HEK293 (cell line): Measurements from ENCODE around the gene ITGA11.

ENCODE experiments used
- CTCF ChIA-PET: fragments of 350-600 bp; formaldehyde crosslinking; extraction: SDS; loops from one replicate; lab custom pipeline; 2021; ENCODE audit warnings: antibody characterized with exemption; lab: Yijun Ruan, JAX
- POLR2A ChIA-PET: fragments of 300-600 bp; formaldehyde crosslinking; extraction: SDS; loops from one replicate; lab custom pipeline; 2020; ENCODE audit warnings: antibody characterized with exemption, inconsistent platforms; lab: Yijun Ruan, JAX
- H3K27ac ChIP-seq: fragments of 200-500 bp; sonication (Bioruptor generic); 2 replicates; pipeline ENCODE4 v1.5.1; 2014; ENCODE audit warnings: low read depth, low read length, control low read depth, inconsistent platforms; ENCODE audit errors: extremely low read depth
- H3K36me3 ChIP-seq, 2 experiments: fragments of 200-500 bp in 1 of 2; sonication (Bioruptor generic) in 1 of 2; 1 replicate in 1 of 2; 2 replicates in 1 of 2; pipeline ENCODE4 v1.5.1; 2014 to 2017; ENCODE audit warnings: inconsistent platforms in 2 of 2, low read length in 2 of 2; ENCODE audit not compliant: control insufficient read depth in 2 of 2, insufficient read depth in 1 of 2
- H3K4me1 ChIP-seq: fragments of 200-500 bp; sonication (Bioruptor generic); 2 replicates; pipeline ENCODE4 v1.5.1; 2014; ENCODE audit warnings: mild to moderate bottlenecking, low read length, inconsistent platforms; ENCODE audit not compliant: control insufficient read depth, insufficient read depth
- H3K4me3 ChIP-seq: 2 replicates; pipeline ENCODE4 v1.5.1; 2011; ENCODE audit warnings: low read depth, mild to moderate bottlenecking, control low read depth, low read length, moderate library complexity
- H3K9me3 ChIP-seq: fragments of 200-500 bp; sonication (Bioruptor generic); 2 replicates; pipeline ENCODE4 v1.5.1; 2014; ENCODE audit warnings: low read depth, low read length, inconsistent platforms; ENCODE audit not compliant: control insufficient read depth, insufficient read depth
- ATF2 ChIP-seq: fragments of 450-650 bp; formaldehyde crosslinking; IDR thresholded peaks from 2 replicates; pipeline ENCODE4 v1.5.1; 2016; ENCODE audit warnings: missing biosample characterization, missing genetic modification characterization, low read depth
- FEZF1 ChIP-seq: fragments of 450-650 bp; formaldehyde crosslinking; IDR thresholded peaks from 2 replicates; pipeline ENCODE4 v1.5.1; 2016; ENCODE audit warnings: missing biosample characterization, missing genetic modification characterization
- KLF8 ChIP-seq: fragments of 450-650 bp; formaldehyde crosslinking; IDR thresholded peaks from 2 replicates; pipeline ENCODE4 v1.5.1; 2016; ENCODE audit warnings: missing biosample characterization, missing genetic modification characterization
- KLF9 ChIP-seq: fragments of 450-650 bp; formaldehyde crosslinking; IDR thresholded peaks from 2 replicates; pipeline ENCODE4 v1.5.1; 2016; ENCODE audit warnings: missing biosample characterization, missing genetic modification characterization, low read depth
- MZF1 ChIP-seq: fragments of 450-650 bp; formaldehyde crosslinking; IDR thresholded peaks from 2 replicates; pipeline ENCODE4 v1.5.1; 2017; ENCODE audit warnings: missing biosample characterization, missing genetic modification characterization, borderline replicate concordance
- ZBTB20 ChIP-seq: fragments of 450-650 bp; formaldehyde crosslinking; IDR thresholded peaks from 2 replicates; pipeline ENCODE4 v1.5.1; 2016; ENCODE audit warnings: missing biosample characterization, missing genetic modification characterization
- ZBTB44 ChIP-seq: fragments of 450-650 bp; IDR thresholded peaks from 2 replicates; pipeline ENCODE4 v1.5.1; 2018; ENCODE audit warnings: missing biosample characterization, mild to moderate bottlenecking, missing genetic modification characterization
- ZNF114 ChIP-seq: fragments of 450-650 bp; formaldehyde crosslinking; IDR thresholded peaks from 2 replicates; pipeline ENCODE4 v1.5.0; 2017; ENCODE audit warnings: missing biosample characterization, missing genetic modification characterization
- ZNF175 ChIP-seq: fragments of 450-650 bp; formaldehyde crosslinking; IDR thresholded peaks from 2 replicates; pipeline ENCODE4 v1.5.1; 2016; ENCODE audit warnings: missing biosample characterization, missing genetic modification characterization
- ZNF341 ChIP-seq: fragments of 450-650 bp; formaldehyde crosslinking; IDR thresholded peaks from 2 replicates; pipeline ENCODE4; 2016; ENCODE audit warnings: low read depth, missing biosample characterization, missing genetic modification characterization
- ZNF416 ChIP-seq: fragments of 450-650 bp; formaldehyde crosslinking; IDR thresholded peaks from 2 replicates; pipeline ENCODE4 v1.5.1; 2016; ENCODE audit warnings: missing biosample characterization, missing genetic modification characterization
- ZNF521 ChIP-seq: fragments of 450-650 bp; formaldehyde crosslinking; IDR thresholded peaks from 2 replicates; pipeline ENCODE4 v1.5.1; 2017; ENCODE audit warnings: missing biosample characterization, mild to moderate bottlenecking, missing genetic modification characterization
- ZNF530 ChIP-seq: fragments of 450-650 bp; formaldehyde crosslinking; IDR thresholded peaks from 2 replicates; pipeline ENCODE4 v1.5.1; 2016; ENCODE audit warnings: low read depth, missing biosample characterization, missing genetic modification characterization
- ZNF555 ChIP-seq: fragments of 450-650 bp; formaldehyde crosslinking; conservative IDR thresholded peaks from 2 replicates; pipeline ENCODE4 v1.5.1; 2017; ENCODE audit warnings: missing biosample characterization, mild to moderate bottlenecking, missing genetic modification characterization, inconsistent platforms
- ZNF558 ChIP-seq: fragments of 450-650 bp; formaldehyde crosslinking; IDR thresholded peaks from 2 replicates; pipeline ENCODE4 v1.5.1; 2016; ENCODE audit warnings: missing biosample characterization, missing genetic modification characterization
- ZNF792 ChIP-seq: fragments of 450-650 bp; formaldehyde crosslinking; IDR thresholded peaks from 2 replicates; pipeline ENCODE4 v1.5.1; 2016; ENCODE audit warnings: missing biosample characterization, missing genetic modification characterization
- TF ChIP-seq, protein P1 (sequence below): fragments of 450-650 bp; formaldehyde crosslinking; IDR thresholded peaks from 2 replicates; pipeline ENCODE4 v1.5.1; 2017; ENCODE audit warnings: missing biosample characterization, missing genetic modification characterization
- TF ChIP-seq, protein P2 (sequence below): fragments of 450-650 bp; formaldehyde crosslinking; IDR thresholded peaks from 2 replicates; pipeline ENCODE4 v1.5.1; 2016; ENCODE audit warnings: missing biosample characterization, missing genetic modification characterization

The ITGA11 gene

GRCh38 chr15:68379759-68380290, 52.1 kb downstream of the ITGA11 start (continued):
- TF ChIP-seq ZNF555 (tag by site-specific recombination) (no peak), ZNF114 (tag by site-specific recombination) (no peak), ZBTB20 (tag by site-specific recombination) (no peak), ZNF416 (no peak), ZNF521 (no peak)

GRCh38 chr15:68379058-68379758, 52.8 kb downstream of the ITGA11 start:
- Histone ChIP-seq H3K4me3 (no peak overlapping the region), H3K4me1 (no peaks in the 10 kb centered on the region), H3K36me3 (no peaks in the 10 kb centered on the region), H3K9me3 (no peaks in the 10 kb centered on the region), H3K27ac (no peak overlapping the region)
- TF ChIP-seq ZNF530 (tag by site-specific recombination) (no peak), ZBTB44 (tag by site-specific recombination) (no peak), FEZF1 (tag by site-specific recombination) (no peak), ZNF792 (tag by site-specific recombination) (no peak), ZNF341 (tag by site-specific recombination) (no peak), ZNF558 (tag by site-specific recombination) (no peak), KLF8 (no peak), ATF2 (no peak), KLF9 (no peak), MZF1 (no peak), ZNF175 (tag by site-specific recombination) (no peak)
- TF ChIP-seq, protein P1, sequence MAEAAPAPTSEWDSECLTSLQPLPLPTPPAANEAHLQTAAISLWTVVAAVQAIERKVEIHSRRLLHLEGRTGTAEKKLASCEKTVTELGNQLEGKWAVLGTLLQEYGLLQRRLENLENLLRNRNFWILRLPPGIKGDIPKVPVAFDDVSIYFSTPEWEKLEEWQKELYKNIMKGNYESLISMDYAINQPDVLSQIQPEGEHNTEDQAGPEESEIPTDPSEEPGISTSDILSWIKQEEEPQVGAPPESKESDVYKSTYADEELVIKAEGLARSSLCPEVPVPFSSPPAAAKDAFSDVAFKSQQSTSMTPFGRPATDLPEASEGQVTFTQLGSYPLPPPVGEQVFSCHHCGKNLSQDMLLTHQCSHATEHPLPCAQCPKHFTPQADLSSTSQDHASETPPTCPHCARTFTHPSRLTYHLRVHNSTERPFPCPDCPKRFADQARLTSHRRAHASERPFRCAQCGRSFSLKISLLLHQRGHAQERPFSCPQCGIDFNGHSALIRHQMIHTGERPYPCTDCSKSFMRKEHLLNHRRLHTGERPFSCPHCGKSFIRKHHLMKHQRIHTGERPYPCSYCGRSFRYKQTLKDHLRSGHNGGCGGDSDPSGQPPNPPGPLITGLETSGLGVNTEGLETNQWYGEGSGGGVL (tag by site-specific recombination): no peak
- TF ChIP-seq, protein P2, sequence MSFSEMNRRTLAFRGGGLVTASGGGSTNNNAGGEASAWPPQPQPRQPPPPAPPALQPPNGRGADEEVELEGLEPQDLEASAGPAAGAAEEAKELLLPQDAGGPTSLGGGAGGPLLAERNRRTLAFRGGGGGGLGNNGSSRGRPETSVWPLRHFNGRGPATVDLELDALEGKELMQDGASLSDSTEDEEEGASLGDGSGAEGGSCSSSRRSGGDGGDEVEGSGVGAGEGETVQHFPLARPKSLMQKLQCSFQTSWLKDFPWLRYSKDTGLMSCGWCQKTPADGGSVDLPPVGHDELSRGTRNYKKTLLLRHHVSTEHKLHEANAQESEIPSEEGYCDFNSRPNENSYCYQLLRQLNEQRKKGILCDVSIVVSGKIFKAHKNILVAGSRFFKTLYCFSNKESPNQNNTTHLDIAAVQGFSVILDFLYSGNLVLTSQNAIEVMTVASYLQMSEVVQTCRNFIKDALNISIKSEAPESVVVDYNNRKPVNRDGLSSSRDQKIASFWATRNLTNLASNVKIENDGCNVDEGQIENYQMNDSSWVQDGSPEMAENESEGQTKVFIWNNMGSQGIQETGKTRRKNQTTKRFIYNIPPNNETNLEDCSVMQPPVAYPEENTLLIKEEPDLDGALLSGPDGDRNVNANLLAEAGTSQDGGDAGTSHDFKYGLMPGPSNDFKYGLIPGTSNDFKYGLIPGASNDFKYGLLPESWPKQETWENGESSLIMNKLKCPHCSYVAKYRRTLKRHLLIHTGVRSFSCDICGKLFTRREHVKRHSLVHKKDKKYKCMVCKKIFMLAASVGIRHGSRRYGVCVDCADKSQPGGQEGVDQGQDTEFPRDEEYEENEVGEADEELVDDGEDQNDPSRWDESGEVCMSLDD (tag by site-specific recombination): no peak
- CTCF ChIA-PET: interaction anchor here (0.6 to 0.9 kb wide), 3 partner anchors 21 to 618 kb away, joined by 3 to 4 read pairs (median 3); no protein-coding TSS in a partner anchor
- POLR2A ChIA-PET: no interaction called here
